B cell (primary cell): ENCODE data around the gene MRPL20. TPM values are rescaled to one million over a fixed set of nuclear protein-coding genes. Genes with fewer than 3 reads are reported as not detected.

Experiments used
- ATAC-seq: fragments of 200-7000 bp; cut with Tn5 transposase; one replicate; pipeline ENCODE4 v1.10.0; 2021; ENCODE audit warnings: low read depth, mild to moderate bottlenecking, moderate number of reproducible peaks, moderate library complexity
- CTCF ChIA-PET: fragments of 350-600 bp; sonication (Branson Sonifier 250); formaldehyde crosslinking; loops from one replicate; lab custom pipeline; 2021; ENCODE audit warnings: antibody characterized with exemption, inconsistent platforms; lab: Charles Lee
- POLR2A ChIA-PET: fragments of 350-600 bp; sonication (Branson Sonifier 250); formaldehyde crosslinking; loops from one replicate; lab custom pipeline; 2021; ENCODE audit warnings: antibody characterized with exemption; lab: Charles Lee
- DNase-seq: peaks from one replicate; pipeline ENCODE4 v3.0.0; 2013
- H2AFZ ChIP-seq: 2 replicates; pipeline ENCODE4 v1.6.1; 2012; ENCODE audit warnings: mild to moderate bottlenecking, low read depth, low read length; ENCODE audit not compliant: insufficient read depth, poor library complexity, severe bottlenecking
- H3K27ac ChIP-seq, 2 donors: 1 replicate in 1 of 2; 2 replicates in 1 of 2; pipeline ENCODE4 v1.5.1; 2012 to 2013; ENCODE audit warnings: low read length in 2 of 2, mild to moderate bottlenecking in 2 of 2, moderate library complexity in 1 of 2
- H3K27me3 ChIP-seq, 4 experiments: fragments of 200-600 bp in 1 of 4; sonication (generic) in 1 of 4; replicated peaks in 1 of 4; 1 replicate in 2 of 4; 2 replicates in 2 of 4; pipeline versions ENCODE4 v1.6.1 to v1.7.0; 2013 to 2016; ENCODE audit warnings: low read length in 3 of 4, mild to moderate bottlenecking in 2 of 4, mixed read lengths in 1 of 4, moderate library complexity in 1 of 4; ENCODE audit not compliant: insufficient read depth in 4 of 4, control insufficient read depth in 3 of 4; ENCODE audit errors: control extremely low read depth in 1 of 4
- H3K36me3 ChIP-seq, 2 experiments: replicated peaks in 1 of 2; 1 replicate in 1 of 2; 2 replicates in 1 of 2; pipeline versions ENCODE4 v1.6.1 to v1.7.1; 2013; ENCODE audit warnings: low read length in 1 of 2; ENCODE audit not compliant: insufficient read depth in 2 of 2, control insufficient read depth in 1 of 2; ENCODE audit errors: control extremely low read depth in 1 of 2, extremely low read depth in 1 of 2
- H3K4me1 ChIP-seq, 2 donors: fragments of 200-600 bp in 1 of 2; sonication (generic) in 1 of 2; 1 replicate in 1 of 2; 2 replicates in 1 of 2; pipeline versions ENCODE4 v1.5.1 to v1.6.1; 2013 to 2017; ENCODE audit warnings: low read length in 2 of 2; ENCODE audit not compliant: control insufficient read depth in 2 of 2, insufficient read depth in 2 of 2
- H3K4me2 ChIP-seq: replicated peaks from 2 replicates; pipeline ENCODE3; 2012; ENCODE audit warnings: mild to moderate bottlenecking, low read depth, low read length; ENCODE audit not compliant: poor library complexity, severe bottlenecking
- H3K4me3 ChIP-seq, 5 experiments: fragments of 200-600 bp in 1 of 5; sonication (generic) in 1 of 5; 1 replicate in 3 of 5; 2 replicates in 2 of 5; pipeline versions ENCODE4 v1.5.1 to v1.7.0; 2011 to 2016; ENCODE audit warnings: low read length in 4 of 5, mild to moderate bottlenecking in 4 of 5, low read depth in 2 of 5, control low read depth in 1 of 5, moderate library complexity in 1 of 5; ENCODE audit not compliant: insufficient read depth in 1 of 5; ENCODE audit errors: control extremely low read depth in 1 of 5, extremely low read depth in 1 of 5
- H3K79me2 ChIP-seq: fragments of 200-600 bp; sonication (generic); one replicate; pipeline ENCODE4 v1.6.0; 2016; ENCODE audit warnings: low read length; ENCODE audit not compliant: control insufficient read depth, insufficient read depth
- H3K9ac ChIP-seq: fragments of 200-600 bp; sonication (generic); 2 replicates; pipeline ENCODE4 v1.6.1; 2017; ENCODE audit warnings: mild to moderate bottlenecking, low read length, moderate library complexity
- H3K9me3 ChIP-seq, 3 donors: one replicate each; pipeline versions ENCODE4 v1.6.1 to v1.7.1; 2013; ENCODE audit warnings: low read length in 2 of 3; ENCODE audit not compliant: control insufficient read depth in 2 of 3, insufficient read depth in 1 of 3; ENCODE audit errors: control extremely low read depth in 1 of 3
- H4K20me1 ChIP-seq: 2 replicates; pipeline ENCODE4 v1.6.0; 2012; ENCODE audit warnings: mild to moderate bottlenecking, low read length; ENCODE audit not compliant: insufficient read depth, control insufficient read depth, poor library complexity, severe bottlenecking
- H3K27ac Mint-ChIP-seq: one replicate; pipeline ENCODE4 v1.8.0; 2021; ENCODE audit warnings: mixed read lengths
- H3K27me3 Mint-ChIP-seq: one replicate; pipeline ENCODE4 v1.8.0; 2021; ENCODE audit warnings: mixed read lengths
- H3K4me1 Mint-ChIP-seq: one replicate; pipeline ENCODE4 v1.8.0; 2021; ENCODE audit warnings: mixed read lengths
- H3K4me3 Mint-ChIP-seq: one replicate; pipeline ENCODE4 v1.8.0; 2021; ENCODE audit warnings: mixed read lengths
- H3K9me3 Mint-ChIP-seq: one replicate; pipeline ENCODE4 v1.8.0; 2022; ENCODE audit warnings: mixed read lengths; ENCODE audit not compliant: insufficient read depth
- EZH2 ChIP-seq: IDR thresholded peaks from 2 replicates; pipeline ENCODE4 v1.6.1; 2012; ENCODE audit warnings: borderline replicate concordance, low read depth, mild to moderate bottlenecking, moderate library complexity, low read length; ENCODE audit not compliant: insufficient read depth, poor library complexity, severe bottlenecking
- WGBS: methylation state at CpG from one replicate; pipeline ENCODE4 v1.1.5; 2013; ENCODE audit warnings: missing lambda C conversion rate; ENCODE audit not compliant: insufficient coverage; 5-methylcytosine and 5-hydroxymethylcytosine counted together
- intact Hi-C: fragments of 100-400 bp; cut with micrococcal nuclease; formaldehyde crosslinking; loops from one replicate; pipeline ENCODE4 v1.10.0; 2022
- polyA plus RNA-seq: library from polyadenylated mRNA; depleted of rRNA; stranded (reverse); fragments of >200 nt; gene quantifications from 2 replicates; pipeline ENCODE4 v1.2.3, GENCODE V29; 2012
- total RNA-seq, 2 donors: library from RNA; stranded (reverse); fragments of 120-200 nt in 1 of 2; gene quantifications; 1 replicate in 1 of 2; 2 replicates in 1 of 2; pipeline versions ENCODE4 v1.2.3 to v1.2.4, GENCODE V29; 2013 to 2022
- TF ChIP-seq, protein P1 (sequence below): fragments of 200-600 bp; IDR thresholded peaks from one replicate; pipeline ENCODE4 v1.8.0; 2022; ENCODE audit warnings: antibody characterized with exemption, mild to moderate bottlenecking

The MRPL20 gene
- total and polyA plus RNA-seq, 2 donors (not counting 1 experiment from before 2014, with no cell fraction given): 55.9 to 119 TPM

DNA sequence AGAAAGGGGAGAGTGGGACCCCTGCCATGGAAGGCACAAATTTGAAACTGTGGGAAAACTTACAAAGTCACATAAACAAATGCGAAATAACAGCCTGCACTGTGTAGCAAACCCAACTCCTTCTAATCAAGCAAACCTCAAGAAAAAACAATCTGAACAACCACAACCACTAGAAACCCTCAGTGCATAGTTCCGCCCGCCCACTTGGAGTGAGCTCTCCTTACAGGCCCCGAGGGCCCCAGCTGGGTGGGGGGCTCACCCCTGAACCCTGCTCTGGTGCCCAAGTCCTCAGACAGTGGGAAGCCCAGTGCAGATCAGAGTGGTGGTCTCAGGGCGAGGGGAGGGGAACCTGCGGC lies 47.8 kb downstream of the MRPL20 start:
- no peak overlapping the region for H3K4me2 ChIP-seq
- CTCF ChIA-PET: no interaction called here
- H3K27ac Mint-ChIP-seq: peak overlapping the region; percentile 7

DNA sequence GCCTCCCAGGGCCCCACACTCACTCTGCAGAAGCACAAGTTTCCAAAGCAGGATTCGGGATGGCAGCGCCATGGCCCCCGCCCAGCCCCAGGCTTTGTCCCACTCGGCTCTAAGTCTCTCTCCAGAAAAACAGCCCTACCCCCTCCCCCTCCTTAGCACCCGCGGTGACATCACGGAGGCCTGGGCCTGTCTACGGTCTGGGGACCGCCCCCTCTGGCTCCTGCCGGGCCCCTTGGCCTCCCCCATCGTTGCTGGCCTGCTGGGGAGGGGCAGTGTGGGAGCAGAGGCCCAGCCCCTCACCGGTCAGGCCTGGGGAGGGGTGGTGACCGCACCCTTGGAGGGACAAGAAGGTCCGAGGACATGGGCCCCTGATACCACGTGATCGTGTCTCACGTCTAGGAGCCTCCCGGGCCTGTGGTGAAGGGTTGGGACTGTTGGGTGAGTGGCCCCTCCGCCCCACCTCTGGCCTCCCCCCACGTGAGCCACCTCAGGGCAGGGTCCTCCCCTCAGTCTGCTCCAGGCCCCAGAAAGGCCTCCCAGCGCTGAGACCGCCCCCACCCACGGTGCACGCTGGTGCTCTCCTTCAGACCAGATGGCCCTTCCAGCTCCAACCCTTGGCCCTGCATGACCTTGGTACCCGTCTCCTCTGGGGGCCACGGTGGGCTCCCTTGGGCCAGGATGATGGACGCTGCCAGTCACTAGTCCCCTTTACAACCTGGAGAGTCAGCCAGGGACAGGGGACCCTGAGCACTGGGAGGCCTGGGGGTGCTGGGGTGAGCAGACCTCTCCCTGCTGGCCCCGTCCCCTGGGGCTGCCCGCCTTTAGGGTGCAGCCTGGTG lies 48.4 kb downstream of the MRPL20 start, which contains the start of gene MXRA8:
TSS of gene MXRA8 (minus strand) at position 123 of the 839 bp plus-strand sequence. CDS start at position 72, 51 bp downstream.
- peak within 1 kb of the TSS; percentile 35 for H3K4me2 ChIP-seq
- H3K27me3 Mint-ChIP-seq: peaks cover 28% of the 10 kb centered on the region
- POLR2A ChIA-PET: no interaction called here

More for the DNA sequence above, 47.8 kb downstream of the MRPL20 start:
- Histone ChIP-seq H3K36me3 (no peaks in the 10 kb centered on the region), H2AFZ (no peak overlapping the region), H3K4me1 (peaks cover 12 to 17% of the 10 kb centered on the region in 2 donors), H3K79me2 (no peaks in the 10 kb centered on the region), H3K9ac (no peak overlapping the region), H3K27me3 (peaks cover 0 to 49% (median 13%) of the 10 kb centered on the region in 4 experiments), H3K9me3 (peaks cover 0 to 6% (median 0%) of the 10 kb centered on the region in 3 donors), H3K27ac (no peak overlapping the region), H4K20me1 (no peaks in the 10 kb centered on the region), H3K4me3 (no peak overlapping the region)
- no peaks in the 10 kb centered on the region for H3K9me3 Mint-ChIP-seq
- intact Hi-C loops: no loop called here
- H3K4me3 Mint-ChIP-seq: no peak overlapping the region
- TF ChIP-seq EZH2: no peak
- TF ChIP-seq, protein P1, sequence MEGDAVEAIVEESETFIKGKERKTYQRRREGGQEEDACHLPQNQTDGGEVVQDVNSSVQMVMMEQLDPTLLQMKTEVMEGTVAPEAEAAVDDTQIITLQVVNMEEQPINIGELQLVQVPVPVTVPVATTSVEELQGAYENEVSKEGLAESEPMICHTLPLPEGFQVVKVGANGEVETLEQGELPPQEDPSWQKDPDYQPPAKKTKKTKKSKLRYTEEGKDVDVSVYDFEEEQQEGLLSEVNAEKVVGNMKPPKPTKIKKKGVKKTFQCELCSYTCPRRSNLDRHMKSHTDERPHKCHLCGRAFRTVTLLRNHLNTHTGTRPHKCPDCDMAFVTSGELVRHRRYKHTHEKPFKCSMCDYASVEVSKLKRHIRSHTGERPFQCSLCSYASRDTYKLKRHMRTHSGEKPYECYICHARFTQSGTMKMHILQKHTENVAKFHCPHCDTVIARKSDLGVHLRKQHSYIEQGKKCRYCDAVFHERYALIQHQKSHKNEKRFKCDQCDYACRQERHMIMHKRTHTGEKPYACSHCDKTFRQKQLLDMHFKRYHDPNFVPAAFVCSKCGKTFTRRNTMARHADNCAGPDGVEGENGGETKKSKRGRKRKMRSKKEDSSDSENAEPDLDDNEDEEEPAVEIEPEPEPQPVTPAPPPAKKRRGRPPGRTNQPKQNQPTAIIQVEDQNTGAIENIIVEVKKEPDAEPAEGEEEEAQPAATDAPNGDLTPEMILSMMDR: no peak
- DNase-seq (no peak), ATAC-seq (no peak)
- POLR2A ChIA-PET: no interaction called here
- peaks cover 25% of the 10 kb centered on the region for H3K27me3 Mint-ChIP-seq
- peaks cover 10% of the 10 kb centered on the region for H3K4me1 Mint-ChIP-seq
- 43% methylated on average over 3 of the region's 6 CpGs for WGBS

More for the DNA sequence above, 48.4 kb downstream of the MRPL20 start, which contains the start of gene MXRA8:
- Mint-ChIP-seq H3K9me3 (no peaks in the 10 kb centered on the region), H3K4me3 (no peak within 1 kb of the TSS), H3K4me1 (peaks cover 12% of the 10 kb centered on the region), H3K27ac (peak within 1 kb of the TSS; percentile 7)
- CTCF ChIA-PET: no interaction called here
- DNase-seq (no peak), ATAC-seq (no peak)
- Histone ChIP-seq H3K79me2 (no peaks in the 10 kb centered on the region), H3K36me3 (no peaks in the 10 kb centered on the region), H3K27me3 (peaks cover 0 to 55% (median 16%) of the 10 kb centered on the region in 4 experiments), H3K9ac (no peak within 1 kb of the TSS), H3K4me1 (peaks cover 18 to 23% of the 10 kb centered on the region in 2 donors), H3K27ac (no peak within 1 kb of the TSS), H4K20me1 (no peaks in the 10 kb centered on the region), H3K9me3 (peaks cover 0 to 6% (median 0%) of the 10 kb centered on the region in 3 donors), H3K4me3 (no peak within 1 kb of the TSS), H2AFZ (no peak within 1 kb of the TSS)
- TF ChIP-seq EZH2: no peak
- TF ChIP-seq, protein P1: no peak
- intact Hi-C loops: no loop called here
- 29% methylated on average over 25 of the region's 29 CpGs for WGBS
